GM12873 (cell line): ENCODE data around the gene PCDHA13.

Source experiments
- CTCF ChIP-seq: IDR thresholded peaks from 2 replicates; pipeline ENCODE4 v1.5.1; 2012; ENCODE audit warnings: low read depth, mild to moderate bottlenecking, moderate library complexity, low read length, control low read depth; ENCODE audit not compliant: insufficient read depth; ENCODE audit errors: missing control alignments

The PCDHA13 gene

GRCh38 chr5:140881889-140882590 is at the start of gene PCDHA13:
Gene PCDHA13 (plus strand): TSS chr5:140882124. CDS start chr5:140882269, 145 bp downstream.
- no peak for TF ChIP-seq CTCF

DNA sequence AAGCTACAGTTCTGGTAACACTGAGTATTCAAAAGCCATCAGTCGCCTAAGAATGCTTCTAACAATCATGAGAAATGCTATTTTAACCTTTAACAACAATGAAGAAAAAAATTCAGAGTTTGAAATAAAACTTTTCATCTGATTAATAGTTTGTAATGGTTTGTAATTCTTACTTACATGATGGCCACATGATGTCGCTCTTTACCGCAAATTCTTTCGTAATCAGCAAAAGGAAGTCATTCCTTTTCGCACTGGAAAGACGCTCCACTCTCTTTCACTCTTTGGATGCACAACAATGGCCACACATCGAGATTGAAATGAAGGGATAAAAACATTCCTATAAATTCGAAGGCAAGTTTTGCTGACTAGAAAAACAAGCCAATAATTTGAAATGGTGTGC is 47.9 kb upstream of the PCDHA13 start, which contains the start of gene PCDHA7:
Gene PCDHA7 (plus strand): TSS at position 277 of the 400 bp plus-strand sequence. CDS start 115 bp downstream, at position 392.
- no peak for TF ChIP-seq CTCF

- TF ChIP-seq CTCF: no peak
Measured at GRCh38 chr5:140835622-140836510, 46.1 kb upstream of the PCDHA13 start.

DNA sequence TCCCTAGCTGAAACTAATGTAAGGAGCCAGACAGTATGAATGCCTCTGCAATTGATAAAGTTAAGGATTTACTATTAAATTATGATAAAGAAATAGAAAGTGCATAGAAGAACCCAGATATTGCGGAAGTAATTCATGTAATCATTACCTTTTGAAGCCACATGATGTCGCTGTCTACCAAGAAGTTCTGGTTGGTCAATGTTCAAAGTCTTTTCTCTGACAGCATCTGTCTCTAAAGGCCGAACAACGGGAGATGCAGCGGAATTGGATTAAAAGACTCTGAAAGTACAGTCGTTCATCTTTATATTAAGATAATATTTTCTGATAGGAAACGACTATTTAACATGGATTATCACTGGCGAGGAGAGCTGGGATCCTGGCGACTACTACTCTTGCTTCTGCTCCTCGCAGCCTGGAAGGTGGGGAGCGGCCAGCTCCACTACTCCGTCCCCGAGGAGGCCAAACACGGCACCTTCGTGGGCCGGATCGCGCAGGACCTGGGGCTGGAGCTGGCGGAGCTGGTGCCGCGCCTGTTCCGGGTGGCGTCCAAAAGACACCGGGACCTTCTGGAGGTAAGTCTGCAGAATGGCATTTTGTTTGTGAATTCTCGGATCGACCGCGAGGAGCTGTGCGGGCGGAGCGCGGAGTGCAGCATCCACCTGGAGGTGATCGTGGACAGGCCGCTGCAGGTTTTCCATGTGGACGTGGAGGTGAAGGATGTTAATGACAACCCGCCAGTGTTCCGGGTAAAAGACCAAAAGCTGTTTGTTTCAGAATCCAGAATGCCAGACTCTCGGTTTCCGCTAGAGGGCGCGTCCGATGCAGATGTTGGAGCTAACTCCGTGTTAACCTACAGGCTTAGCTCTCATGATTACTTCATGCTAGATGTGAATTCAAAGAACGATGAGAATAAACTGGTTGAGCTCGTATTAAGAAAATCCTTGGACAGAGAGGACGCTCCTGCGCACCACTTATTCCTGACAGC is 40.7 kb upstream of the PCDHA13 start, which contains the start of gene PCDHA8:
Gene PCDHA8 (plus strand): TSS at position 210 of the 985 bp plus-strand sequence. CDS start 135 bp downstream, at position 345.
- peak; percentile 33 for TF ChIP-seq CTCF

DNA sequence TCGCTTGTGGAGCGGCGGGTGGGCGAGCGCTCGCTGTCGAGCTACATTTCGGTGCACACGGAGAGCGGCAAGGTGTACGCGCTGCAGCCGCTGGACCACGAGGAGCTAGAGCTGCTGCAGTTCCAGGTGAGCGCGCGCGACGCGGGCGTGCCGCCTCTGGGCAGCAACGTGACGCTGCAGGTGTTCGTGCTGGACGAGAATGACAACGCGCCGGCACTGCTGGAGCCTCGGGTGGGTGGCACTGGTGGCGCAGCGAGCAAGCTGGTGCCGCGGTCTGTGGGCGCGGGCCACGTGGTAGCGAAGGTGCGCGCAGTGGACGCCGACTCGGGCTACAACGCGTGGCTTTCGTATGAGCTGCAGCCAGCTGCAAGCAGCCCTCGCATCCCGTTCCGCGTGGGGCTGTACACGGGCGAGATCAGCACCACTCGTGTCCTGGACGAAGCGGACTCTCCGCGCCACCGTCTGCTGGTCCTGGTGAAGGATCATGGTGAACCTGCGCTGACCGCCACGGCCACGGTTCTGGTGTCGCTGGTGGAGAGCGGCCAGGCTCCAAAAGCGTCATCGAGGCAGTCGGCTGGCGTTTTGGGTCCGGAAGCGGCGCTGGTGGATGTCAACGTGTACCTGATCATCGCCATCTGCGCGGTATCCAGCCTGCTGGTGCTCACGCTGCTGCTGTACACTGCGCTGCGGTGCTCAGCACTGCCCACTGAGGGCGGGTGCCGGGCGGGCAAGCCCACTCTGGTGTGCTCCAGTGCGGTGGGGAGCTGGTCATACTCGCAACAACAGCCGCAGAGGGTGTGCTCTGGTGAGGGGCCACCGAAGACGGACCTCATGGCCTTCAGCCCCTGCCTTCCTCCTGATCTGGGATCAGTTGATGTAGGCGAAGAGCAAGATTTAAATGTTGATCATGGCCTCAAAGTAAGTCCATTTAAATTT is 38.9 kb upstream of the PCDHA13 start:
- TF ChIP-seq CTCF: no peak
